SU-DHL-6 (cell line): ENCODE results near the gene RSPH9.
"Not testable (repeated sequence)": the region's sequence is repeated elsewhere in the genome, so short reads cannot be mapped to it uniquely, and the experiment has no call there.

Experiments
- H2AFZ ChIP-seq: fragments of 200-600 bp; sonication (generic); 2 replicates; pipeline ENCODE4 v1.6.1; 2014; ENCODE audit warnings: low read depth, mild to moderate bottlenecking, moderate library complexity, mixed read lengths, antibody characterized with exemption, low read length; ENCODE audit not compliant: severe bottlenecking
- H3F3A ChIP-seq: fragments of 200-600 bp; shearing (Covaris generic); 2 replicates; pipeline ENCODE4 v1.6.0; 2016; ENCODE audit warnings: antibody characterized with exemption, mild to moderate bottlenecking; ENCODE audit not compliant: insufficient read depth
- H3K27ac ChIP-seq: fragments of 200-600 bp; sonication (generic); 2 replicates; pipeline ENCODE4 v1.5.1; 2016; ENCODE audit warnings: low read depth, mild to moderate bottlenecking, low read length, moderate library complexity, mixed read lengths
- H3K27me3 ChIP-seq: fragments of 200-600 bp; sonication (generic), shearing (Covaris generic); 2 replicates; pipeline ENCODE4 v1.6.0; 2014; ENCODE audit warnings: mild to moderate bottlenecking, low read length
- H3K36me3 ChIP-seq: fragments of 200-600 bp; sonication (generic); 2 replicates; pipeline ENCODE4 v1.6.1; 2014; ENCODE audit warnings: mild to moderate bottlenecking, low read length, mixed read lengths
- H3K4me2 ChIP-seq: fragments of 300-600, 200-600 bp; shearing (Covaris generic), sonication (generic); 2 replicates; pipeline ENCODE4 v1.6.0; 2014; ENCODE audit warnings: low read length, low read depth, mild to moderate bottlenecking; ENCODE audit not compliant: poor library complexity, severe bottlenecking
- H3K4me3 ChIP-seq: fragments of 200-600 bp; sonication (generic); 2 replicates; pipeline ENCODE4 v1.5.1; 2014; ENCODE audit warnings: antibody characterized with exemption, low read length, mild to moderate bottlenecking, mixed read lengths; ENCODE audit not compliant: insufficient read depth, poor library complexity, severe bottlenecking
- H3K79me2 ChIP-seq: fragments of 200-600 bp; sonication (generic); 2 replicates; pipeline ENCODE4 v1.6.1; 2014; ENCODE audit warnings: mild to moderate bottlenecking, low read length, moderate library complexity; ENCODE audit not compliant: insufficient read depth
- H3K9ac ChIP-seq: fragments of 200-600 bp; sonication (generic); 2 replicates; pipeline ENCODE4 v1.7.0; 2014; ENCODE audit warnings: mild to moderate bottlenecking, low read length
- H3K9me2 ChIP-seq: fragments of 200-600 bp; sonication (generic); replicated peaks from 2 replicates; pipeline ENCODE4 v1.6.1; 2014; ENCODE audit warnings: low read length; ENCODE audit not compliant: insufficient read depth
- H3K9me3 ChIP-seq: fragments of 200-600 bp; sonication (generic); 2 replicates; pipeline ENCODE4 v1.6.1; 2014; ENCODE audit warnings: low read length, mixed read lengths; ENCODE audit not compliant: insufficient read depth
- H4K20me1 ChIP-seq: fragments of 200-600 bp; sonication (generic); 2 replicates; pipeline ENCODE4 v1.6.1; 2014; ENCODE audit warnings: low read depth, mild to moderate bottlenecking, antibody characterized with exemption, low read length, moderate library complexity, mixed read lengths
- CTCF ChIP-seq: fragments of 200-600 bp; sonication (generic); IDR thresholded peaks from one replicate; pipeline ENCODE4 v1.5.1; 2017; ENCODE audit warnings: antibody characterized with exemption, mild to moderate bottlenecking, low read length, moderate library complexity; ENCODE audit not compliant: insufficient read depth, poor library complexity, severe bottlenecking
- EZH2phosphoT487 ChIP-seq: fragments of 200-600 bp; sonication (generic), shearing (Covaris generic); conservative IDR thresholded peaks from 2 replicates; pipeline ENCODE4 v1.6.1; 2018; ENCODE audit warnings: mild to moderate bottlenecking, antibody characterized with exemption, low read length, moderate library complexity, mixed read lengths

RSPH9 gene

GRCh38 chr6:43629104-43629504 lies 15.7 kb upstream of the RSPH9 start, which contains the start of gene GTPBP2:
Gene GTPBP2, minus strand, starts transcription at chr6:43629264. Its CDS starts 102 bp downstream, at chr6:43629162.
- Histone ChIP-seq H3K9ac (peak within 1 kb of the TSS; percentile 76), H3K4me3 (peak within 1 kb of the TSS; percentile 78), H3F3A (peaks cover 13% of the 10 kb centered on the region), H3K27ac (peak within 1 kb of the TSS; percentile 80), H3K4me2 (peak within 1 kb of the TSS; percentile 69), H3K9me2 (no peaks in the 10 kb centered on the region), H3K27me3 (no peaks in the 10 kb centered on the region), H3K36me3 (no peaks in the 10 kb centered on the region), H2AFZ (peak within 1 kb of the TSS; percentile 69), H4K20me1 (no peaks in the 10 kb centered on the region), H3K9me3 (no peaks in the 10 kb centered on the region), H3K79me2 (peaks cover 20% of the 10 kb centered on the region)
- TF ChIP-seq EZH2phosphoT487 (no peak), CTCF (no peak)

- Histone ChIP-seq H2AFZ (peak overlapping the region; percentile 69), H3F3A (peaks cover 14% of the 10 kb centered on the region), H3K9me2 (no peaks in the 10 kb centered on the region), H3K4me3 (peak overlapping the region; percentile 61), H4K20me1 (no peaks in the 10 kb centered on the region), H3K9ac (peak overlapping the region; percentile 67), H3K9me3 (no peaks in the 10 kb centered on the region), H3K27ac (peak overlapping the region; percentile 80), H3K27me3 (no peaks in the 10 kb centered on the region), H3K79me2 (peaks cover 20% of the 10 kb centered on the region), H3K36me3 (no peaks in the 10 kb centered on the region), H3K4me2 (peak overlapping the region; percentile 62)
- TF ChIP-seq EZH2phosphoT487 (no peak), CTCF (no peak)
Observed at GRCh38 chr6:43629505-43630300, 15.1 kb upstream of the RSPH9 start.

DNA sequence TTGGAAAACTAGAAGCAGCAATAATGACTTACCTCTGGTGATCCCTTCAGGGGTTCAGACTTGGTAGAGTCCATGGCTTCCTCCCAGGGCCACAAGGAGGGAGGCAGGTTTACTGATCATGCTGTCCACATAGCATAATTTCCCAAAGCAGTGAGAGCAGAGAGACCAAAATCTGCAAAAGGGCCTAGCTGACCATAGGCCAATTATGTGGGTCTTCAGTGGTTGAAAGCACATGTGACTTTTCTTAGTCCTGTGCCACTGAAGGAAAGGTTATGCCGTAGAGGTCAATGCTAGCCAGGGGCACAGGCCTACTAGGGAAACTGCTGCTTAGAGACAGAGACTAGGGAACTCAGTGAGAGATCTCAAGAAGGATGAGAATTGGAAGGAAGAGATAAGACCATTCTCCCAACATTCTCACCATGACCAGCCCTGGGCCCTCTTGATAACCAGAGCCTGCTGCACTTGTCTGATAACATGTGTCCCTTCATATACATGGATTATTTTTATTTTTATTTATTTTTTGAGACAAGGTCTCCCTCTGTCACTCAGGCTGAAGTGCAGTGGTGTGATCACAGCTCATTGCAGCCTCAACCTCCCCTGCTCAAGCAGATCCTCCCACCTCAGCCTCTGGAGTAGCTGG lies 13.7 kb upstream of the RSPH9 start:
- no peak overlapping the region for H3K4me3 ChIP-seq
- H3K27ac ChIP-seq = peak overlapping the region; percentile 44
- no peaks in the 10 kb centered on the region for H4K20me1 ChIP-seq
- peaks cover 24% of the 10 kb centered on the region for H3K79me2 ChIP-seq
- no peaks in the 10 kb centered on the region for H3K36me3 ChIP-seq
- no peak overlapping the region for H2AFZ ChIP-seq
- H3K4me2 ChIP-seq = no peak overlapping the region
- TF ChIP-seq CTCF = no peak
- TF ChIP-seq EZH2phosphoT487 = no peak
- no peaks in the 10 kb centered on the region for H3K27me3 ChIP-seq
- H3K9ac ChIP-seq = no peak overlapping the region
- no peaks in the 10 kb centered on the region for H3K9me3 ChIP-seq
- H3F3A ChIP-seq = peaks cover 22% of the 10 kb centered on the region
- H3K9me2 ChIP-seq = no peaks in the 10 kb centered on the region

DNA sequence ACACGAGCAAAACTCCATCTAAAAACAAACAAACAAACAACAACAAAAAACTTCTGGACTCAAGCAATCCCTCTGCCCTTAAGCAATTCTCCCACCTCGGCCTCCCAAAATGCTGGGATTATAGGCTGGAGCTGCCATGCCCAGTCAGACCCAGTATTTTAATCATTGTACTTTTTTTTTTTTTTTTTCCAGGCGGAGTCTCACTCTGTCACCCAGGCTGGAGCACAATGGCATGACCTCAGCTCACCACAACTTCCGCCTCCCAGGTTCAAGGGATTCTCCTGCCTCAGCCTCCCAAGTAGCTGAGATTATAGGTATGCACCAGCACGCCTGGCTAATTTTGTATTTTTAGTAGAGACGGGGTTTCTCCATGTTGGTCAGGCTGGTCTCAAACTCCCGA lies 11.8 kb upstream of the RSPH9 start:
- H3K27me3 ChIP-seq, H4K20me1 ChIP-seq, H3K9me3 ChIP-seq, H3K27ac ChIP-seq, H3K9me2 ChIP-seq, H3K4me3 ChIP-seq, H2AFZ ChIP-seq, H3K9ac ChIP-seq, H3K4me2 ChIP-seq, H3K36me3 ChIP-seq: not testable (repeated sequence)
- Histone ChIP-seq H3F3A (peaks cover 24% of the 10 kb centered on the region), H3K79me2 (peaks cover 30% of the 10 kb centered on the region)
